DND-41 (cell line): ENCODE results near the gene ARHGEF25.

ENCODE experiments used
- ATAC-seq: fragments of 200-7000 bp; cut with Tn5 transposase; 3 replicates; pipeline ENCODE4 v1.9.1; 2021; ENCODE audit warnings: low read depth; ENCODE audit not compliant: insufficient read depth
- DNase-seq: peaks from one replicate; pipeline ENCODE4 v3.0.0-alpha.2; 2020
- H2AFZ ChIP-seq: 2 replicates; pipeline ENCODE4 v1.6.0; 2012; ENCODE audit warnings: low read depth, low read length
- H3K27ac ChIP-seq: 2 replicates; pipeline ENCODE4 v1.5.1; 2012; ENCODE audit warnings: low read length, inconsistent platforms
- H3K27me3 ChIP-seq: fragments of 200-600 bp; sonication (generic); 2 replicates; pipeline ENCODE4 v1.6.0; 2012; ENCODE audit warnings: low read length, mild to moderate bottlenecking, inconsistent platforms; ENCODE audit not compliant: insufficient read depth, poor library complexity
- H3K36me3 ChIP-seq: 2 replicates; pipeline ENCODE4 v1.5.1; 2012; ENCODE audit warnings: low read length, inconsistent platforms; ENCODE audit not compliant: insufficient read depth
- H3K4me1 ChIP-seq: 2 replicates; pipeline ENCODE4 v1.5.1; 2012; ENCODE audit warnings: mild to moderate bottlenecking, low read length; ENCODE audit not compliant: insufficient read depth
- H3K4me2 ChIP-seq: 2 replicates; pipeline ENCODE4 v1.6.0; 2012; ENCODE audit warnings: mild to moderate bottlenecking, moderate library complexity, low read length, inconsistent platforms; ENCODE audit not compliant: insufficient read depth
- H3K4me3 ChIP-seq, 2 experiments: fragments of 200-600 bp in 1 of 2; shearing (Covaris generic) in 1 of 2; 2 replicates each; pipeline ENCODE4 v1.5.1; 2012 to 2016; ENCODE audit warnings: inconsistent platforms in 2 of 2, low read length in 2 of 2, mild to moderate bottlenecking in 2 of 2, low read depth in 1 of 2, moderate library complexity in 1 of 2
- H3K79me2 ChIP-seq: 2 replicates; pipeline ENCODE4 v1.6.0; 2012; ENCODE audit warnings: low read length, inconsistent platforms; ENCODE audit not compliant: insufficient read depth
- H3K9ac ChIP-seq: 2 replicates; pipeline ENCODE4 v1.6.0; 2012; ENCODE audit warnings: low read depth, mild to moderate bottlenecking, inconsistent platforms, low read length, moderate library complexity
- H3K9me3 ChIP-seq: 2 replicates; pipeline ENCODE4 v1.5.1; 2012; ENCODE audit warnings: low read length, moderate library complexity, mild to moderate bottlenecking, inconsistent platforms; ENCODE audit not compliant: insufficient read depth, severe bottlenecking
- H4K20me1 ChIP-seq: 2 replicates; pipeline ENCODE4 v1.6.0; 2012; ENCODE audit warnings: low read length; ENCODE audit not compliant: insufficient read depth
- CTCF ChIP-seq: IDR thresholded peaks from 2 replicates; pipeline ENCODE4 v1.5.1; 2012; ENCODE audit warnings: borderline replicate concordance, low read length, moderate library complexity, mild to moderate bottlenecking; ENCODE audit not compliant: poor library complexity, severe bottlenecking; ENCODE audit errors: extremely low read depth
- EZH2 ChIP-seq: IDR thresholded peaks from 3 replicates; pipeline ENCODE4 v1.6.1; 2012; ENCODE audit warnings: borderline replicate concordance, low read depth, mild to moderate bottlenecking, moderate library complexity, low read length, inconsistent platforms; ENCODE audit not compliant: severe bottlenecking

The ARHGEF25 gene

GRCh38 chr12:57611108-57611826 lies at the start of gene ARHGEF25:
Gene ARHGEF25, plus strand, starts transcription at chr12:57611435. Its CDS starts 460 bp downstream, at chr12:57611895.
- Histone ChIP-seq H4K20me1 (no peaks in the 10 kb centered on the region), H3K27ac (no peak within 1 kb of the TSS), H3K27me3 (peaks cover 36% of the 10 kb centered on the region), H3K79me2 (no peaks in the 10 kb centered on the region), H3K4me3 (no peak within 1 kb of the TSS), H3K36me3 (no peaks in the 10 kb centered on the region), H2AFZ (no peak within 1 kb of the TSS), H3K9ac (no peak within 1 kb of the TSS), H3K4me2 (no peak within 1 kb of the TSS), H3K9me3 (no peaks in the 10 kb centered on the region), H3K4me1 (no peaks in the 10 kb centered on the region)
- ATAC-seq (0 out of 3 replicates have a peak, but pooled peaks have one; percentile 21), DNase-seq (no peak)
- TF ChIP-seq EZH2: no peak
- no peak for TF ChIP-seq CTCF

- H2AFZ ChIP-seq: no peak overlapping the region
- no peaks in the 10 kb centered on the region for H3K79me2 ChIP-seq
- DNase-seq (no peak), ATAC-seq (no peak)
- no peak for TF ChIP-seq EZH2
- no peak for TF ChIP-seq CTCF
- H3K4me3 ChIP-seq: no peak overlapping the region
- peaks cover 20% of the 10 kb centered on the region for H3K27me3 ChIP-seq
- no peaks in the 10 kb centered on the region for H4K20me1 ChIP-seq
- no peak overlapping the region for H3K9ac ChIP-seq
- H3K27ac ChIP-seq: no peak overlapping the region
- H3K4me1 ChIP-seq: no peaks in the 10 kb centered on the region
- no peak overlapping the region for H3K4me2 ChIP-seq
- H3K36me3 ChIP-seq: no peaks in the 10 kb centered on the region
- H3K9me3 ChIP-seq: no peaks in the 10 kb centered on the region
These were observed 47.9 kb upstream of the ARHGEF25 start for GRCh38 chr12:57563358-57563757.

- Histone ChIP-seq H3K9ac (no peak overlapping the region), H3K4me3 (no peak overlapping the region), H3K4me1 (no peaks in the 10 kb centered on the region), H3K4me2 (no peak overlapping the region), H3K27ac (no peak overlapping the region), H3K9me3 (no peaks in the 10 kb centered on the region), H3K79me2 (no peaks in the 10 kb centered on the region), H2AFZ (no peak overlapping the region), H3K27me3 (peaks cover 20% of the 10 kb centered on the region), H3K36me3 (no peaks in the 10 kb centered on the region), H4K20me1 (no peaks in the 10 kb centered on the region)
- DNase-seq (no peak), ATAC-seq (no peak)
- no peak for TF ChIP-seq EZH2
- TF ChIP-seq CTCF: no peak
These were observed 47.0 kb upstream of the ARHGEF25 start for GRCh38 chr12:57564178-57564740.
